IMR-90 (cell line): ENCODE measurements around the gene ODAD2. TPM values are rescaled to one million over a fixed set of nuclear protein-coding genes. Genes with fewer than 3 reads are reported as not detected.

Source experiments
- ATAC-seq: fragments of 200-7000 bp; cut with Tn5 transposase; 2 replicates; pipeline ENCODE4 v1.9.1; 2020; ENCODE audit warnings: low read depth, mild to moderate bottlenecking, moderate library complexity
- BruUV-seq: library from RNA; stranded (reverse); fragments of 400-500 nt; replicated peaks from 2 replicates; lab custom pipeline; 2021; lab: Mats Ljungman, UMichigan
- CTCF ChIA-PET: fragments of 300-600 bp; formaldehyde crosslinking; extraction: SDS; loops from one replicate; lab custom pipeline; 2021; ENCODE audit warnings: antibody characterized with exemption; lab: Yijun Ruan, JAX
- POLR2A ChIA-PET: fragments of 300-600 bp; sonication (Branson Sonifier 250); formaldehyde crosslinking; loops from one replicate; lab custom pipeline; 2022; ENCODE audit warnings: antibody characterized with exemption; ENCODE audit not compliant: unreplicated experiment; lab: Charles Lee
- DNase-seq: peaks from one replicate; pipeline ENCODE4 v3.0.0; 2013
- H2AFZ ChIP-seq: replicated peaks from 2 replicates; pipeline ENCODE3; 2013; ENCODE audit warnings: low read length, mild to moderate bottlenecking; ENCODE audit not compliant: poor library complexity
- H2AK5ac ChIP-seq: 2 replicates; pipeline ENCODE4 v1.6.1; 2013; ENCODE audit warnings: low read depth, low read length, inconsistent platforms
- H2AK9ac ChIP-seq: replicated peaks from 2 replicates; pipeline ENCODE3; 2013; ENCODE audit warnings: mild to moderate bottlenecking, low read depth, low read length, moderate library complexity; ENCODE audit not compliant: poor library complexity
- H2BK120ac ChIP-seq: 2 replicates; pipeline ENCODE4 v1.6.1; 2013; ENCODE audit warnings: low read depth, low read length, inconsistent platforms
- H2BK15ac ChIP-seq: 3 replicates; pipeline ENCODE4 v1.6.1; 2013; ENCODE audit warnings: low read depth, low read length, inconsistent platforms
- H2BK20ac ChIP-seq: 2 replicates; pipeline ENCODE4 v1.6.1; 2013; ENCODE audit warnings: low read depth, mild to moderate bottlenecking, inconsistent platforms, low read length, moderate library complexity
- H2BK5ac ChIP-seq: 2 replicates; pipeline ENCODE4 v1.6.1; 2013; ENCODE audit warnings: mild to moderate bottlenecking, low read depth, low read length, inconsistent platforms; ENCODE audit not compliant: poor library complexity, severe bottlenecking
- H3K14ac ChIP-seq: replicated peaks from 2 replicates; pipeline ENCODE4 v1.6.1; 2013; ENCODE audit warnings: low read depth, low read length, inconsistent platforms
- H3K18ac ChIP-seq: 2 replicates; pipeline ENCODE4 v1.6.1; 2013; ENCODE audit warnings: low read depth, low read length, control low read depth
- H3K23ac ChIP-seq: 2 replicates; pipeline ENCODE4 v1.6.1; 2013; ENCODE audit warnings: low read depth, low read length, inconsistent platforms
- H3K27ac ChIP-seq: 2 replicates; pipeline ENCODE4 v1.5.1; 2013; ENCODE audit warnings: mild to moderate bottlenecking, control low read depth, low read length; ENCODE audit not compliant: insufficient read depth
- H3K27me3 ChIP-seq: 2 replicates; pipeline ENCODE4 v1.6.1; 2013; ENCODE audit warnings: low read length; ENCODE audit not compliant: control insufficient read depth, insufficient read depth
- H3K36me3 ChIP-seq: 2 replicates; pipeline ENCODE4 v1.6.1; 2013; ENCODE audit warnings: low read length, mixed read lengths; ENCODE audit not compliant: control insufficient read depth, insufficient read depth
- H3K4ac ChIP-seq: 2 replicates; pipeline ENCODE4 v1.6.1; 2013; ENCODE audit warnings: low read depth, low read length, inconsistent platforms
- H3K4me1 ChIP-seq: 2 replicates; pipeline ENCODE4 v1.6.1; 2013; ENCODE audit warnings: low read length, mixed read lengths; ENCODE audit not compliant: control insufficient read depth, insufficient read depth
- H3K4me2 ChIP-seq: 2 replicates; pipeline ENCODE4 v1.6.1; 2013; ENCODE audit warnings: low read depth, mild to moderate bottlenecking, control low read depth, low read length, moderate library complexity
- H3K4me3 ChIP-seq: 2 replicates; pipeline ENCODE4 v1.5.1; 2013; ENCODE audit warnings: low read depth, mild to moderate bottlenecking, control low read depth, low read length, moderate library complexity; ENCODE audit not compliant: insufficient read depth
- H3K56ac ChIP-seq: 2 replicates; pipeline ENCODE4 v1.6.1; 2013; ENCODE audit warnings: low read length, inconsistent platforms; ENCODE audit not compliant: insufficient read depth; ENCODE audit errors: extremely low read depth
- H3K79me1 ChIP-seq, 2 experiments: 2 replicates each; pipeline ENCODE4 v1.6.1; 2013; ENCODE audit warnings: low read length in 2 of 2, inconsistent platforms in 1 of 2, low read depth in 1 of 2
- H3K9ac ChIP-seq: 2 replicates; pipeline ENCODE4 v1.6.1; 2013; ENCODE audit warnings: low read depth, low read length, control low read depth
- H3K9me1 ChIP-seq: 2 replicates; pipeline ENCODE4 v1.6.1; 2013; ENCODE audit warnings: low read length, inconsistent platforms; ENCODE audit not compliant: insufficient read depth
- H3K9me3 ChIP-seq: 2 replicates; pipeline ENCODE4 v1.6.1; 2013; ENCODE audit warnings: low read length; ENCODE audit not compliant: control insufficient read depth, insufficient read depth
- H4K20me1 ChIP-seq: 2 replicates; pipeline ENCODE4 v1.6.1; 2013; ENCODE audit warnings: low read length, inconsistent platforms; ENCODE audit not compliant: insufficient read depth
- H4K5ac ChIP-seq: 2 replicates; pipeline ENCODE4 v1.6.1; 2013; ENCODE audit warnings: mild to moderate bottlenecking, low read depth, low read length, control low read depth
- H4K8ac ChIP-seq, 2 experiments: 2 replicates each; pipeline ENCODE4 v1.6.1; 2013; ENCODE audit warnings: low read depth in 2 of 2, low read length in 2 of 2, control low read depth in 1 of 2, inconsistent platforms in 1 of 2
- H4K91ac ChIP-seq: 2 replicates; pipeline ENCODE4 v1.6.1; 2013; ENCODE audit warnings: low read depth, low read length, inconsistent platforms; ENCODE audit not compliant: insufficient read depth
- BHLHE40 ChIP-seq: fragments of 150-350 bp; IDR thresholded peaks from 2 replicates; pipeline ENCODE4 v1.6.1; 2016; ENCODE audit warnings: mild to moderate bottlenecking, low read depth, low read length
- CEBPB ChIP-seq: IDR thresholded peaks from 2 replicates; pipeline ENCODE4 v1.6.1; 2012; ENCODE audit warnings: low read depth, low read length, improper control_type of control experiment
- CHD1 ChIP-seq: IDR thresholded peaks from 2 replicates; pipeline ENCODE4 v1.6.1; 2012; ENCODE audit warnings: low read depth, low read length, improper control_type of control experiment
- FOS ChIP-seq: fragments of 150-350 bp; IDR thresholded peaks from 2 replicates; pipeline ENCODE4 v1.6.1; 2016; ENCODE audit warnings: low read depth, low read length
- MAFK ChIP-seq: IDR thresholded peaks from 2 replicates; pipeline ENCODE4 v1.6.1; 2012; ENCODE audit warnings: low read depth, low read length, improper control_type of control experiment
- MAZ ChIP-seq: IDR thresholded peaks from 2 replicates; pipeline ENCODE4 v1.6.1; 2012; ENCODE audit warnings: low read depth, mild to moderate bottlenecking, low read length, improper control_type of control experiment, moderate library complexity, borderline replicate concordance
- MXI1 ChIP-seq: IDR thresholded peaks from 2 replicates; pipeline ENCODE4 v1.6.1; 2012; ENCODE audit warnings: low read depth, mild to moderate bottlenecking, low read length, moderate library complexity, borderline replicate concordance
- NFE2L2 ChIP-seq: fragments of 150-350 bp; IDR thresholded peaks from 2 replicates; pipeline ENCODE4 v1.6.1; 2016; ENCODE audit warnings: low read depth, mild to moderate bottlenecking, low read length
- POLR2A ChIP-seq: IDR thresholded peaks from 2 replicates; pipeline ENCODE4 v1.6.1; 2012; ENCODE audit warnings: mild to moderate bottlenecking, low read depth, low read length
- RAD21 ChIP-seq: IDR thresholded peaks from 2 replicates; pipeline ENCODE4 v1.6.1; 2012; ENCODE audit warnings: low read length, improper control_type of control experiment
- RCOR1 ChIP-seq: IDR thresholded peaks from 2 replicates; pipeline ENCODE4 v1.6.1; 2012; ENCODE audit warnings: mild to moderate bottlenecking, low read length, improper control_type of control experiment; ENCODE audit not compliant: insufficient replicate concordance
- RFX5 ChIP-seq: IDR thresholded peaks from 2 replicates; pipeline ENCODE4 v1.8.0; 2012; ENCODE audit warnings: low read depth, mild to moderate bottlenecking, low read length, moderate library complexity
- SMC3 ChIP-seq: fragments of 150-350 bp; IDR thresholded peaks from 2 replicates; pipeline ENCODE4 v1.6.1; 2016; ENCODE audit warnings: low read depth, mild to moderate bottlenecking, antibody characterized with exemption, low read length, moderate library complexity
- USF2 ChIP-seq: fragments of 150-350 bp; IDR thresholded peaks from 2 replicates; pipeline ENCODE4 v1.6.1; 2017; ENCODE audit warnings: mild to moderate bottlenecking, antibody characterized with exemption, low read length, low read depth
- WGBS, 2 experiments: methylation state at CpG; one replicate each; pipeline versions ENCODE4 v1.1.5 to v1.1.7; 2013; ENCODE audit warnings: missing lambda C conversion rate in 2 of 2; ENCODE audit not compliant: insufficient read length in 1 of 2; ENCODE audit errors: extremely low coverage in 2 of 2; 5-methylcytosine and 5-hydroxymethylcytosine counted together
- dilution Hi-C: fragments of 300-500 bp; cut with HindIII; formaldehyde crosslinking; loops from one replicate; pipeline ENCODE4 v1.14.3; 2018; ENCODE audit warnings: low sequenced_read_pairs; ENCODE audit not compliant: unreplicated experiment
- in situ Hi-C: fragments of 300-500 bp; cut with MboI; formaldehyde crosslinking; loops from 3 replicates; pipeline ENCODE4 v1.14.3; 2019; ENCODE audit warnings: low sequenced_read_pairs, inconsistent platforms, mixed read lengths
- intact Hi-C: fragments of 100-400 bp; cut with micrococcal nuclease; formaldehyde crosslinking; loops from 2 replicates; pipeline ENCODE4 v1.10.0; 2022
- polyA plus RNA-seq, 3 experiments: library from polyadenylated mRNA; depleted of rRNA; stranded (reverse); fragments of >200 nt; gene quantifications; 2 replicates each; pipeline ENCODE4 v1.2.3, GENCODE V29; 2012; ENCODE audit warnings: low replicate concordance in 1 of 3
- total RNA-seq: library from RNA; depleted of rRNA; stranded (reverse); fragments of >200 nt; gene quantifications from 2 replicates; pipeline ENCODE4 v1.2.3, GENCODE V29; 2012
- TF ChIP-seq, protein P1 (sequence below): conservative IDR thresholded peaks from 2 replicates; pipeline ENCODE4 v1.5.1; 2012; ENCODE audit warnings: mild to moderate bottlenecking, low read depth, low read length, improper control_type of control experiment
- TF ChIP-seq, protein P2 (sequence below): fragments of 150-350 bp; IDR thresholded peaks from 2 replicates; pipeline ENCODE4 v1.6.1; 2016; ENCODE audit warnings: low read depth, mild to moderate bottlenecking, low read length, moderate library complexity, borderline replicate concordance

ODAD2 gene
- total and polyA plus RNA-seq, 2 of the 4 experiments (the other 2 are of a cell fraction) = 0.53 to 0.72 TPM

GRCh38 chr10:28043941-28044340, 45.1 kb upstream of the ODAD2 start:
- Histone ChIP-seq H3K18ac (no peak overlapping the region), H2AFZ (no peak overlapping the region), H4K8ac (no peak overlapping the region), H3K27ac (no peak overlapping the region), H2BK20ac (no peak overlapping the region), H3K14ac (no peak overlapping the region), H3K4me3 (no peak overlapping the region), H3K4ac (no peak overlapping the region; the same call in 1 of the 2 replicates), H3K9me1 (no peaks in the 10 kb centered on the region), H2BK15ac (no peak overlapping the region), H3K4me1 (peaks cover 2% of the 10 kb centered on the region), H3K27me3 (no peaks in the 10 kb centered on the region), H3K9me3 (no peaks in the 10 kb centered on the region), H3K9ac (no peak overlapping the region), H3K23ac (no peak overlapping the region), H2AK9ac (no peak overlapping the region), H3K36me3 (no peaks in the 10 kb centered on the region), H4K20me1 (no peaks in the 10 kb centered on the region), H4K5ac (no peak overlapping the region), H3K79me1 (no peaks in the 10 kb centered on the region), H2BK5ac (no peak overlapping the region), H4K91ac (no peak overlapping the region; the same call in 1 of the 2 replicates), H2BK120ac (no peak overlapping the region), H2AK5ac (no peak overlapping the region), H3K4me2 (no peak overlapping the region), H3K56ac (no peak overlapping the region)
- intact Hi-C loops = no loop called here
- WGBS, 2 experiments = no CpG with 5 or more reads among the region's 1 CpG
- no TSS peak for BruUV-seq
- no peak for TF ChIP-seq BHLHE40
- TF ChIP-seq NFE2L2 = no peak
- no peak for TF ChIP-seq CHD1
- no peak for TF ChIP-seq POLR2A
- TF ChIP-seq CEBPB = no peak
- TF ChIP-seq, protein P1, sequence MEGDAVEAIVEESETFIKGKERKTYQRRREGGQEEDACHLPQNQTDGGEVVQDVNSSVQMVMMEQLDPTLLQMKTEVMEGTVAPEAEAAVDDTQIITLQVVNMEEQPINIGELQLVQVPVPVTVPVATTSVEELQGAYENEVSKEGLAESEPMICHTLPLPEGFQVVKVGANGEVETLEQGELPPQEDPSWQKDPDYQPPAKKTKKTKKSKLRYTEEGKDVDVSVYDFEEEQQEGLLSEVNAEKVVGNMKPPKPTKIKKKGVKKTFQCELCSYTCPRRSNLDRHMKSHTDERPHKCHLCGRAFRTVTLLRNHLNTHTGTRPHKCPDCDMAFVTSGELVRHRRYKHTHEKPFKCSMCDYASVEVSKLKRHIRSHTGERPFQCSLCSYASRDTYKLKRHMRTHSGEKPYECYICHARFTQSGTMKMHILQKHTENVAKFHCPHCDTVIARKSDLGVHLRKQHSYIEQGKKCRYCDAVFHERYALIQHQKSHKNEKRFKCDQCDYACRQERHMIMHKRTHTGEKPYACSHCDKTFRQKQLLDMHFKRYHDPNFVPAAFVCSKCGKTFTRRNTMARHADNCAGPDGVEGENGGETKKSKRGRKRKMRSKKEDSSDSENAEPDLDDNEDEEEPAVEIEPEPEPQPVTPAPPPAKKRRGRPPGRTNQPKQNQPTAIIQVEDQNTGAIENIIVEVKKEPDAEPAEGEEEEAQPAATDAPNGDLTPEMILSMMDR = no peak
- TF ChIP-seq RFX5 = no peak
- TF ChIP-seq RAD21 = no peak
- TF ChIP-seq, protein P2, sequence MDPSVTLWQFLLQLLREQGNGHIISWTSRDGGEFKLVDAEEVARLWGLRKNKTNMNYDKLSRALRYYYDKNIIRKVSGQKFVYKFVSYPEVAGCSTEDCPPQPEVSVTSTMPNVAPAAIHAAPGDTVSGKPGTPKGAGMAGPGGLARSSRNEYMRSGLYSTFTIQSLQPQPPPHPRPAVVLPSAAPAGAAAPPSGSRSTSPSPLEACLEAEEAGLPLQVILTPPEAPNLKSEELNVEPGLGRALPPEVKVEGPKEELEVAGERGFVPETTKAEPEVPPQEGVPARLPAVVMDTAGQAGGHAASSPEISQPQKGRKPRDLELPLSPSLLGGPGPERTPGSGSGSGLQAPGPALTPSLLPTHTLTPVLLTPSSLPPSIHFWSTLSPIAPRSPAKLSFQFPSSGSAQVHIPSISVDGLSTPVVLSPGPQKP = no peak
- no peak for TF ChIP-seq SMC3
- no peak for TF ChIP-seq USF2
- no peak for TF ChIP-seq MAZ
- TF ChIP-seq MAFK = no peak
- TF ChIP-seq MXI1 = no peak
- TF ChIP-seq FOS = no peak
- no peak for TF ChIP-seq RCOR1
- ATAC-seq (no peak), DNase-seq (no peak)
- dilution Hi-C loops = no loop called here
- in situ Hi-C loops = no loop called here
- POLR2A ChIA-PET = no interaction called here
- CTCF ChIA-PET = no interaction called here
